ENCODE data around the gene NTF3.

The NTF3 gene

DNA sequence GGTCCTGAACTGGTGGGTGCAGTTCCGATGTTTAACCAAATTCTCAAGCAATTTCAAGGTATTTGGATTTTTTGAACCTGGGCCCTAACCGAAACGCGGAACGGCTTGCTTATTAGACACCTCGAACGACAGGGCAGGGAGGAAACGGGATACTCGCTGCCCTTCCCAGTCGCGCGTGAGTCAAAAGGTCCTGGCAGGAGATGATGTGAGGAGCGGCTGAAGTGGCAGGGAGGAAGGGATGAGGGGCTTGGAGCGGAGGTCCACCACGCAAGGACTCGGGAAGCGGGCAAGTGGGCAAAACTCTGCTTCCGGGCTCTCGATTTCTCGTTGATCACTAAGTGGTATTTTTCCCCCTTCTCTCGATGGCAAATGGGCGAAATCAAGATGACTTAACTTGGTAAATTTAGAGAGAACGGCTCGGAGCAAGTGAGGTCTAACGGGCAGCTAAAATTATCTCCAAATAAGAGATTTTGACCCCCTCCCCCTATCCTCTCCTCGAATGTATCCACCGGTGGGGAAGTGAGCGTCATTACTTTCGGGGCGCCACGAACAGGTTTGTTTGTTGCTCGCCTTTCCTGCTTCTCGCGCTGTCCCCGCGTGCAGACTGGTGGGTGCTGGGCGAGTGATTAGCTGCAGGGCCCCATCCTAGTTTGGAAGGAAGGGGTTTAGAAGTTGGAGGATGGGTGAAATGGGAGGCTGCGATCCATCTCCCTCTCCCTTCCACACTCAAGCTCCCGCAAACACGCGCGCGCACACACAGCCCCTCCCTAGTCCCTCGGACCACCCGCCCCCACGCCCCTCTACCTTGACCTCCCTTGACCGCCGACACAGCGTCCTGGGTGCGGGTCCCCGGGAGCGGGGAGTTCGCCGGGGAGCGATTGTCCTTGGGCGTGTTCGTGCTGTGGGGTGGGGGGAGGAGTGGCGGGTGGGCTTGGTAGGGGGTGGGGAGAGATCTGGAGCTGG, 986 bp upstream of the NTF3 start:
- in situ Hi-C loops (cut with MboI; ENCODE audit: low sequenced_read_pairs) = no loop called here

DNA sequence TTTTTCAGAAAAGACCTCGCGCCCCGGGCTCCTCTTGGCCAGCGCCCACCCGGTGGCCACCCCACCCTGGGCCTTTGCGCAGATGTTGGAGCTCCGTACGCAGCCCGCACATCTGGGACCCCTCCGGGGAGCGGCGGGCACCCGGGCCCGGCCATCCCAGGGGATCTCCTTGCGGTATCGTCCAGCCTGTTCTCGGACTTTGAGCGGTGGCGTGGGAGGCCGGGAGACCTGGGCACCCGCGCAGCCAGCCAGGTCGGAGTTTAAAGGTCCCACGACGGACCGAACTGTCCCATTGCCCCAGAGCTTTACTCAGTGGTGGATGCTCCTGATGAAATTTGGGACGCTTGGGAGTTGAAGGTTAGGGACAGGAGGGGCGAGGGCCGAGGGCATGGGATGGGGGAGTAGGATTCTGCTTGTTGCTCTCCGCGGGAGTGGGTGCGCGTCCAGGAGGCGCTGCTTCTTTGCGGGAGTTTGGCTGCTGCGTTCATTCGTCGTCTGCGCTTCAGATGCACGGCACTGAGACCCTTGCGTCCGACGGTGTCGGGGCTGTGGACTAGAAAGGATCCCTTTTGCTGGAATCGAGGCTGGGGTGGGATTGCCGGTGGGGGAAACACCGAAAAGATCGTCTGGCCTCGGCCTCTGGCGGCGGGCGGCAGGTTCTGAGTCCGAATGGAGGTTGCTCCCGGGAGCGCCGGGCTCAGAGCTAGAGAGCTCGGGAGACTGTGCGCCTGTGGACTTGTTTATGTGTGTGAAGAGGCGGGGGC, 1.4 kb downstream of the NTF3 start:
- in situ Hi-C loops (cut with MboI; ENCODE audit: low sequenced_read_pairs) = no loop called here

DNA sequence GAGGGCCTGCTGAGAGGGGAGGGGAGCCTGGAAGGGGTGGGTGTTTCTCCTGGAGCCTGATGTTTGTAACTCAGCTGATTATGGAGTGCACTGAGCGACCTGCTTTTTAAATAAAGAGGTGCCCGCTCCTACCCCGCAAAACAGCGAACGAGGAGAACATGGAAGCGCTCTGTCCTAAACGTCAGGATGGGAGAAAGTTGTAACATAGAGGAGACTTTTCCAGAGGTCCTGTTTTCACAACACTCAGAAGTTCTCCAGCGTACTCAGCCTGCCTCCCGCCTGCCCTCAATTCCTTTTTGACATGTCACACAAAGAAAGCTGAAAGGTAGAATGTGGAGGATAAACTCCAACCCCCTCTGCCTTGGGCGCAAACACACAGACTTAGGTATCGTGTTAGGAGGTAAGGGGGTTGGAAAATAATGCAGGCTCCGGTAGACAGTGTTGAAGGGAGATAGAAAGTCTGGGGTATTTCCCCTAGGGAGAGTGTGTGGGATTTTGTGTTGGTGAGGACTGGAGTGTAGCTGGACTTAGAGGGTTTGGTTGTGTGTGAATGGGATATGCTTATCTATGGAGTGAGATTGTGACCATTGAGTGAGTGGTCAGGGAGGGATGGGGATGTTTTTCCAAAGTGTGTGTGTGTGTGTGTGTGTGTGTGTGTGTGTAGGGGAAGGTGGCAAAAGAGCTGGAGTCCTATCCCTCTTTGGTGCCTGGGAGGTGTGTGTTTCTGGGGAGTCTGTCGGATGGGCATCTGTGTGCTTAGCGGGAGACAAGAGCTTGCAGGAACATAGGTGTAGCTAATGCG, 2.1 kb downstream of the NTF3 start:
- in situ Hi-C loops (cut with MboI; ENCODE audit: low sequenced_read_pairs) = no loop called here

DNA sequence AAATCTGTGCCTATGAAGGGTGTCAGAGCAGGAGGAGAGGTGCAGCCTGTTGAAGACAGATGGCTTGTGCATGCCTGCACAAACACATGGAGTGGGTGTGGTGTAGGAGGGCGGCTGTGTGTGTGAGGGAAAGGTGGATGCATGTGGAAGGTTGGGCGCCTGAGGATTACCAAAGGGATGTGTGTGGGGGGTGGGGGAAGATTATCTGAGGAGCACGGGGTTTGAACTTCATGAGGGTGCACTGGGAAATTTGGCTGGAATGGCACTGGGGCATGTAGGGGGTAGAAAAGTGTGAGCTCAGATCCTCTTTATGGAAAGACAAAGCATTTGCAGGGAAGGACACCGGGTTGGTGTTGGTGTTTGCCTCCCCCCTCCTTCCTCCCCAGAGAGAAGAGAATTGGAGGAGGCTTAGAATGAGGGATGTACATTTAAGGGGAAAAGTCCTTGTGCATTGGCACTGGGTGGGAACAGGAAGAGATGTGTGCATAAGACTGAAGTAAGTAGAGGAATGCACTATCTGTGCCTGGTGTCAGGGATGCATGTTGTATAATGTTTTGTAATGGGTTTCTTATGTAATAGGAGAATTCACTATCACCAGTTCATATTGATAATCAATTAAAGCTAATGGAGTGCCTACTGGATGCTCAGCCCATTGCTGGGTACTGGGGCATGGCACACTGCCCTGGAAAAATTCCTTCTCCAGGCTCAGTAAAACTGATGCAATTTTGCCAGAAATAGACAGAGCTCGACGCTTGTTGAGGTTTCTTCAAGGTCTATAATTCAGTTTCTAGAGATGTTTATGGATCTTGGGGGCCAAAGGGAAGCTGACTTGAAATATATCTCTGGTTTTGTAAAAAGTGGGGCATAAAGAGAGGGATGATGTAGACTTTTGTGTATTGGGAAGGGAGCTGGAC, 3.0 kb downstream of the NTF3 start:
- in situ Hi-C loops (cut with MboI; ENCODE audit: low sequenced_read_pairs) = no loop called here

DNA sequence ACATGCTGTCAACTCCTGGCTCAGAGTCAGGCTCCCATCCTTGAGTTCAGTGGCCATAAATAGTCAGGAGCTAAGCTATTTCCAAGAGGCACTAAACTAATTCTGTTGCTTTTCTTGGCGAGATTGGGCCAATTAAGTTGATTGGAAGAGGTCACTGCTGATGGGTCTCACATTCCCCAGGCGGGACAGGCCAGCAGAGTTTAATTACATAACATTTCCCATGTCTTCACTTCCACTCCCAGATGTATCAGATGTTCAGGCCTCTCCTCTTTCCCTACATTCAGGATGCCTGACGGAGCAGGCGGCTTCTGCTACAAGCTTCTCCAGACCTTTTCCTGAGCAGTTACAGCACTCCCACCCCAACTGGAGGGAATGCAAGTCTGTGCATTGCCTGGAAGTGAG, 5.3 kb downstream of the NTF3 start:
- in situ Hi-C loops (cut with MboI; ENCODE audit: low sequenced_read_pairs) = no loop called here

DNA sequence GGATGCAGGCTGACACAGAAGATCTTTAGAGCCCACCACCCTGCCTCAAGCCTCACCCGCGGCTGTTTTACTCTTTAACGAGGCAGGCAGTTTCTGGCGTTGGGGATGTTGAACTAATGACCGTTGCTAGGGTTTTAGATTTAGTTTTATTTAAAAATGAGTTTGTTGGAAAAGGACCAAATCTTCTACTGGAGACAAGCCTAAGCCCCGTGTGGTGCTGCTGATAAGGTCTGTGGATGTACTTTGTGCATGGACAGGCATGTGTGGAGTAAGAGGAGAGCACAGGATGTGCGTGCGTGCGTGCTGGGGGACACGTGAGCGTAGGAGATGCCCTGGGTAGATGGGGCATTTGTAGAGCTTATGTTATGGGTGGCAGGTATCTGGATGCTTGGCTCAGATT, 5.7 kb downstream of the NTF3 start:
- in situ Hi-C loops (cut with MboI; ENCODE audit: low sequenced_read_pairs) = no loop called here

DNA sequence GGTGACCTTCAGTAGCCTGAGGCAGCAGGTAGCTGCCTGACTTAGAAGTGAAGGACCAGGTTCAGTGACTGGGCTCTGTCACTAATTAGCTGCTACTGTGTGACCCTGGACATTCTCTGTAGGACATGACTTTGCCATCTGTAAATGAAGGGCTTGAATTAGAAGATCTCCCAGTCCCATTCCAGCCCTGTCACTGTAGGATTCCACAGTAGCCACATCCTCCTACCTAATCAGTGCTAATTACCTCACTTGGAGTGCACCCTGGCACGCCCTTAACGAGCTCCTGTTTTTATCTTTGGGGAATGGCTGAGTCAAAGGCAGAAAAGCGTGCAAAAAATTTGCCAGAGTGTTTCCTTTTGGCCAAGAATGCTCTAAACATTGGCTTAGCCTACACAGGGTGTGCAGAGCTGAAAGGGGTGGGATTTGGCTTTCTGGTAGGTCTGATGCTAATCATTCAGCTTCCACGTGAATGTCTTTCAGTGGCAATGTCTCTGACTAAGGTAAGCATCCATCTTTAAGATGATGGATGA, 6.8 kb downstream of the NTF3 start:
- in situ Hi-C loops (cut with MboI; ENCODE audit: low sequenced_read_pairs) = no loop called here

DNA sequence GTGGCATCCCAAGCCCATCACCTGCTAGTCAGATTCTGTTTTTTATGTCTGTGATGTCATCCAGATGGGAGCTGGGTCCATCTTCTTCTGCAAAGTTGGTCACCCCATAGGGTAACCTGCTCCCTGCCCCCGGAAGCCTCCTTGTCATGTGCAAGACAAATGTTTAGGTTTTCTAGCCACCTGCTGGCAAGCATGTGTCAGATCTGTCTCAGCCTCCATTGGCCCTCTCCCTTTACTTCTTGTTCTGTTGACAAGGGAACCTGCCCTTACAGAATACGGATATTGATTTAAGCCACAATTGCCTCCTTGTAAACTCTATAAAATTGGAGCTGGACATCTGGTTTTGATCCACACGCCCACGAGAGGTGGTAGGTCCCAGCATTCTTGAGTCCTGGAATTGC, 7.5 kb downstream of the NTF3 start:
- in situ Hi-C loops (cut with MboI; ENCODE audit: low sequenced_read_pairs) = no loop called here

DNA sequence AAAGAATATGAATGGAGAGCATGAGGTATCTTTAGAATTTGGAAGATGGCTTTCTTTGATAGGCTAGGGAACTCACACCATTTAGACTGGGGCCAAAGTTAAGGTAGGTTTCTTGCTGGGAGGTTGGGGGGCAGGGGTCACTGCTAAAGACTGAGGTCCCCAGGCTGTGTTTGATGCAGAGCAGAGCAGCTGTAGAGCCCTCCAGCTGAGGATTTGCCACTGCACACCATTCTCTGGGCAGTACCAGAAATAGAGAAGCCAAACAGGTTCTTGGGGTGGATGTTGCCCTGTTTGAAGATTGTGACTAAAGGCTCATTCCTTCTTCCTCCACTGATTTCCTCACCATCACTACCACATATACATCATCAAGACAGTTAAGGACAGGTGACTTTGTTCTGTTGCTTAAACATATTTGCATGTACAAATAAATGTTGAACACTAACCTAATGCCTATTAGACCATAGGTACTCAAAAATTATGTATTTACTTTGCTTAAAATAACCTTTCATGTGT, 7.9 kb downstream of the NTF3 start:
- in situ Hi-C loops (cut with MboI; ENCODE audit: low sequenced_read_pairs) = no loop called here

DNA sequence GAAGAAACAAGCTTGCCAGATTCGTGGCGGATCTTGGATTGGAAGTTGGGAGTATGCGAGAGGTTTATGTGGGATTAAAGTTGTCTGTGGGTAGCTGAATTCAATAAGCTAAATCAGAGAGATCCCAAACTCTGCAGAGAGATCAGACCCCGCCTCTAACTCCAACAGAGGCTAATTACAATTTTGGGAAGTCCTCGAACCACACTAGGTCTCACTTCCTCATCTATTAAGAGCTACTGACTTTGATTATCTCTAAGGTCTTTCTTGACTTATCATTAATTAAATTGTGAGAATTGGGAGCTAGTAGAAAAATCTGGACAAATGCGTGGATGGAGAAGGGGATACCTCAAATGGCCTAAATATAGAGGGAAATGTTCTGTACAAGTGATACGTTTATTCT, 9.1 kb downstream of the NTF3 start:
- in situ Hi-C loops (cut with MboI; ENCODE audit: low sequenced_read_pairs) = no loop called here

DNA sequence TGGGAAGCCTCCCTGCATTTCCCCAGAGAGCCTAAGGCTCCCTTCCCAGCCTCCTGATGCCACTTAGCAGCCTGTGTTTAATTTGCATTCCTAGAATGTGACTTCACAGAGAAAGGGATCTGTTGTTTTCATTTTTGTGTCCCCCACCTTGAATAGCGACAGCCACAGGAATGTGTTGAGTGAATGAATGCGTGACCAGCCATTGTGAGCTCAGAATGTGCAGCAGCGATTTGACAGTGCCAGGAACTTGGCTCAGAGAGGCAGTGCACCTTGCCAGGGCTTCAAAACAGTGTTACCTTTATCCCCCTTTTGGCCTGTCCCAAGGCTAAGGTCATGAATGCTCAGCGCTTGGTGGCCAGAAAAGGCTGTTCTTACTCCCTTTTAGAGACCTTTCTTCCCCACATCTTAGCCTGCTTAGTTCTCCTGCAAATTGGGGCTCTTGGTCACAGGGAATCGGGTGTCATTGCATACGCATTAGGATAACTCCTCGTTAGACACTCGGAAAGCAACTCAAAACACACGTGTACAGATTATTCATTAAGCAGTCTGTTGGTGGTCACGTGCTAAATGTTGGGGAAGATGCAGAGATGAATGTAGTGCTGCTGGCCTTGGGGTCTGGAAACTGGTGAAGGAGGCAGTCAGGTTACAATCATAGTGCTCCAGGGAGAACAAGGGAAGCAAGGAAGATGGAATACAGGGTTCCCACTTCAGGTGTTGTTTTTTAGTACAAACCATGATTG, 9.8 kb downstream of the NTF3 start:
- in situ Hi-C loops (cut with MboI; ENCODE audit: low sequenced_read_pairs) = no loop called here

DNA sequence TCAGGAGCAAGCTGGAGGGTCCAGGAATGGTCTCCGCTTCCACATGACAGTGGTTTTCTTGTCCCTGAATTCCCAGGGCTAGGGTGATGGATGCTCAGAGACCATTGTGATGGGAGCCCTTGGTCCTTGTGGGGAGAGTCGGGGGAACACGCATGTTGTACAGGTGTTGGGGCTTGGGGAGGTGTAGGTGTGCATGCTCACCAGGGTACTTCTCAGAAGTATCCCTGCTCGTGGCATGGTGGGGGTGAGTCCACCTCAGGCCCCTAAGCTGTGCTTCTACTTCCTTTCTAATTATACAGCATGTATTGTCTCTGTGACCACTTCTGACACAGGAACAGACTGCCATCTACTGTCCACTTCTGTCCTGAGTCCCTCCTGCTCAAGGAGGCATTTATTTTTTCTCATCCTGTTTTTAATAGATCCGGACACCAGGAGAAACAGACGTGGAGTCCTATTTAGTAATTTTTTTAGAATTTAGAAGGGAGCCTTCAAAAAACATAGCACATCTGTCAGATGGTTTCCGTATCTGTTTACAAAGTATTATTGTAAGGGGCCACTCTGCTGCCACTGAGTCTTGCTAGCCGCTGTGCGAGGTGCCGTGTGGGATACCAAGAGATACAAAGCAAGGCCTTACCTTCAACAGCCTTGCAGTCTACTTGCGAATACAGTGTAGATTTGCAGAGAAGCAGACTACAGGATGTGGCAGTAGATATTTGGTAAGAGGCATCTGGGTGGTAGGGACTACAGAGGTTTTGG, 10.5 kb downstream of the NTF3 start:
- in situ Hi-C loops (cut with MboI; ENCODE audit: low sequenced_read_pairs) = no loop called here

DNA sequence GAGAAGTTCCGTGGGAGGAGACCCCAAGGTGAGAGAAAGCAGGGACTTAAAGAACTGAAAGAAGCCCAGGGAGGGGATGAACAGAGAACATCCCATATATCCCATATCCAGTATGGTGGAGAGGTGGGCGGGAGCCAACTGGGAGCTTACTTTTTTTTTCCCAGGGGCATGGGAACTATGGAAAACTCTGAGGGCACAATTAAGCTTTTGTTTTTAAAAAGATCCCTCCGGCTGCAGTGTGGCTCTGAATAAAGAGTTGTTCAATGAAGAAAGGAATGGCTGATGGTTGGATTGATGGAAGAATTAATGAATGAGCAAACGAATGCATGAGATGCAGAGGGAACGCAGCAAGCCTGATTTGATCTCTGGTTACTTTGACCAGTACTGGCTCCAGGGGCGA, 12.6 kb downstream of the NTF3 start:
- in situ Hi-C loops (cut with MboI; ENCODE audit: low sequenced_read_pairs) = no loop called here

DNA sequence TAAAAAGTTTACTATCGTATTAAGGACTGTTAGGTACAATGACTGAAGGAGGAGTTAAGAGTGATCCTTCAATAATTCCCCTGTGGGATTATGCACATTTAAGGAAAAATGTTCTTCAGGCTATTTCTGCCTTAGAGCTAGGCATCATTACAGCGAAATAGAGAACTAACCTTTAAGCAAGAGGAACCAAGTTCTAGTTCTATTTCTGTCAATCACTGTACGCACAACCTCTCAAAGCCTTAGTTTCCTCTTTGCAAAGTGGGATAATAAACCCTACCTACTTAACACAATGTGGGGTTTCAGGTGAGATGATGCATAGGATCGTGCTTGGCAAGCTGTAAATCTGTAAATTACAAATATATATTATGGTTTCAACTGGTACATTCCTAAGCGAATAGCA, 15.4 kb downstream of the NTF3 start:
- in situ Hi-C loops (cut with MboI; ENCODE audit: low sequenced_read_pairs) = no loop called here

DNA sequence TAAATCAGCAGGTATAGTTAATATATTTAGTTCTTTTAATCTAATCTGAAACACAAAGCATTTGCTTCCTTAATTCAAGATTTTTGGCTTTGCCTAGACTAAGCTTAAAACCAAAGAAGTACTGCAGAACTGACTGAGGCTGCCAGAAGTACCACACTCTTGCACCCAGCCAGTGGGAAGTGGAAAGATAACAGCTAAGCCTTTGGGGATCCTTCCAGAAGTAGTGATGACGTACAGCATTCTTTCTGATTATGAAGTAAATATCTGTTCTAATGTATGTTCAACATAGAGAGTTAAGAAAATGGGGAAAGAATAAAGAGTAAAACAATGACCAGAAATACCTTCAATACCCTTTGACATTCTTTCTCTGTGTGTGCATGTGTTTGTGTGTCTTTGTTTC, 19.3 kb downstream of the NTF3 start:
- in situ Hi-C loops (cut with MboI; ENCODE audit: low sequenced_read_pairs) = no loop called here

DNA sequence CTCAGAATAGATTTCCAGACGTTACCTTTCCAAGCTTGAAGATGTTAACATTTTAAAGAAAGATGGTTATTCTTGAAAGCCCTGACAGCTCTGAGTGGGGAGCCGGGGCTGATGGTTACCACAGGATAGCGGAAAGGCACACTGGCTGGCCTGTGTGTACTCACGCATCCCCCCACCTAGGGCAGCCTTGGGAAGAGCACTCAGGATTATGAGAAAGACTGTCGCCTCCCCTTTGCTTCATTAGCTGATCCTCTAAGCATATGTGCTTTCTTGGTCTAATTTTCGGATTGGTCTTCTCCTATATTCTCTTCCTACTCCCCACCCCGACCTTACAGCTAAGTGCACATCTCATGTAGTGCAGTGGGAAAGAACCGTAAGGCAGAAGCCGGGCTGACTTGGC, 20.7 kb downstream of the NTF3 start:
- in situ Hi-C loops (cut with MboI; ENCODE audit: low sequenced_read_pairs) = no loop called here

DNA sequence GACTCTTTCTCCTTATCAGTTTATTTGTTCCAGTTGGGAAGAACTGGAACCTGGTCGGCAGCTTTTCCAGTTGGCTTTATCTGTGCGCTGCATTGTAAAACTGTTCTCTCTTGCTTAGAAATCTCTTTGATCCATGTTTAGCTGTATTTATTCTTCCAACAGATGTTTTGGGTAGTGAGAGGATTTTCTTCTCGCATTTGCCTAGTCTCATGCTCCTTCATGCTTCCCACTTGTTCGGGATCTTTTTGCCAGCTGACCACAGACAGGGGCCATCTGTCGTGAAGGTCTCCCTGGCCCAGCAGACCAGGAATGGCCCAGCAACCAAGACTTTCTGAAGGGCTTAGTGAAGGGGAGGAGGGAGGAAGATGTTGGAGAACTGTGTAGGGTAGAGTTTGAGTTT, 21.6 kb downstream of the NTF3 start:
- in situ Hi-C loops (cut with MboI; ENCODE audit: low sequenced_read_pairs) = no loop called here

DNA sequence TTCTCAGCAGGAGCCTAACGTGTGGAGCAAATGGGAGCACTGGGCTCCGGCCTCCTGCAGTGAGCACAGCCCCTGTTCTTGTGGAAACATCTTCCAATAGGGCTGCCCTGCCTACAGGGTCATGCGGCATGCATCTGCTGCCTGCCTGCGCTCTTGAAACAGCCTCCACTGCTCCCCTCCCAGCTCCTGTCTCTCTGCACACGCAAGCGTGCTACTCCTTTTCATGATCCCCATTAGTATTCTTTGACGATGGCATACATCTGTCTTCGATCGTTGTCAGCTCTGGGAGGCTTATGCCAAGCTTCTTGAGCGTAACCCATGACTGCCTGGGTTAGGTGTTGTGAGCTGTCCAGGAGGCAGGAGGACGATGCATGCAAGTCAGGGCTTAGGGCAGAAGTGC, 23.1 kb downstream of the NTF3 start:
- in situ Hi-C loops (cut with MboI; ENCODE audit: low sequenced_read_pairs) = no loop called here

Data from HL-60/S4 (cell line).